GM23338 (cell line): ENCODE measurements around the gene LMF1. TPM values are rescaled to one million over a fixed set of nuclear protein-coding genes. Genes with fewer than 3 reads are reported as not detected.

ENCODE experiments used
- ATAC-seq: fragments of 200-7000 bp; cut with Tn5 transposase; 3 replicates; pipeline ENCODE4 v1.9.1; 2020
- DNase-seq: peaks from one replicate; pipeline ENCODE4 v3.0.0-alpha.2; 2015; ENCODE audit warnings: low spot score
- H2AFZ ChIP-seq: fragments of 200-600 bp; sonication (generic); 2 replicates; pipeline ENCODE4 v1.8.0; 2016; ENCODE audit warnings: antibody characterized with exemption, mild to moderate bottlenecking, moderate library complexity
- H3F3A ChIP-seq: fragments of 200-600 bp; sonication (generic); replicated peaks from 2 replicates; pipeline ENCODE4 v1.8.0; 2017; ENCODE audit warnings: antibody characterized with exemption, mixed run types, low read depth
- H3K27ac ChIP-seq: fragments of 200-600 bp; sonication (generic); 2 replicates; pipeline ENCODE4 v1.6.1; 2016; ENCODE audit warnings: low read depth
- H3K27me3 ChIP-seq: fragments of 200-600 bp; sonication (generic); 2 replicates; pipeline ENCODE4 v1.8.0; 2016; ENCODE audit warnings: mild to moderate bottlenecking, mixed run types, moderate library complexity; ENCODE audit not compliant: insufficient read depth
- H3K36me3 ChIP-seq: fragments of 200-600 bp; sonication (generic); 2 replicates; pipeline ENCODE4 v1.8.0; 2016; ENCODE audit warnings: mild to moderate bottlenecking; ENCODE audit not compliant: insufficient read depth
- H3K4me1 ChIP-seq: fragments of 200-600 bp; sonication (generic); 2 replicates; pipeline ENCODE4 v1.8.0; 2016; ENCODE audit warnings: mild to moderate bottlenecking, moderate library complexity; ENCODE audit not compliant: insufficient read depth
- H3K4me2 ChIP-seq: fragments of 200-600 bp; sonication (generic); 2 replicates; pipeline ENCODE4 v1.7.1; 2017; ENCODE audit warnings: mixed run types
- H3K4me3 ChIP-seq: fragments of 200-600 bp; sonication (generic); 2 replicates; pipeline ENCODE4 v1.6.1; 2016; ENCODE audit warnings: mixed run types
- H3K79me2 ChIP-seq: fragments of 200-600 bp; sonication (generic); replicated peaks from 2 replicates; pipeline ENCODE4 v1.8.0; 2017; ENCODE audit warnings: mild to moderate bottlenecking; ENCODE audit not compliant: insufficient read depth
- H3K9me2 ChIP-seq: fragments of 200-600 bp; sonication (generic); 2 replicates; pipeline ENCODE4 v1.8.0; 2017; ENCODE audit not compliant: insufficient read depth
- H4K20me1 ChIP-seq: fragments of 200-600 bp; sonication (generic); replicated peaks from 2 replicates; pipeline ENCODE4 v1.8.0; 2017; ENCODE audit warnings: mild to moderate bottlenecking; ENCODE audit not compliant: insufficient read depth
- H3K27ac Mint-ChIP-seq: 2 replicates; pipeline ENCODE4 v1.8.0; 2020; ENCODE audit warnings: inconsistent platforms, mild to moderate bottlenecking, moderate library complexity, mixed read lengths
- H3K27me3 Mint-ChIP-seq: 3 replicates; pipeline ENCODE4 v1.8.0; 2022; ENCODE audit warnings: low read depth, mild to moderate bottlenecking, moderate library complexity, mixed read lengths, inconsistent platforms; ENCODE audit not compliant: insufficient read depth, poor library complexity
- H3K36me3 Mint-ChIP-seq: 3 replicates; pipeline ENCODE4 v1.8.0; 2021; ENCODE audit warnings: low read depth, mild to moderate bottlenecking, inconsistent platforms, moderate library complexity, mixed read lengths
- H3K4me1 Mint-ChIP-seq: 3 replicates; pipeline ENCODE4 v1.8.0; 2020; ENCODE audit warnings: mild to moderate bottlenecking, inconsistent platforms, mixed read lengths
- H3K4me3 Mint-ChIP-seq: 3 replicates; pipeline ENCODE4 v1.8.0; 2021; ENCODE audit warnings: moderate library complexity, mild to moderate bottlenecking, inconsistent platforms, mixed read lengths
- H3K9me3 Mint-ChIP-seq: 3 replicates; pipeline ENCODE4 v1.8.0; 2020; ENCODE audit warnings: moderate library complexity, mild to moderate bottlenecking, inconsistent platforms, mixed read lengths
- CREB1 ChIP-seq: fragments of 250-450 bp; sonication (Bioruptor Pico); IDR thresholded peaks from 2 replicates; pipeline ENCODE4 v1.5.0; 2020; ENCODE audit warnings: low read depth, mild to moderate bottlenecking, moderate library complexity
- EZH2phosphoT487 ChIP-seq: fragments of 200-600 bp; sonication (generic); IDR thresholded peaks from one replicate; pipeline ENCODE4 v1.8.1; 2018; ENCODE audit warnings: antibody characterized with exemption; ENCODE audit not compliant: unreplicated experiment
- NANOG ChIP-seq: IDR thresholded peaks from 2 replicates; pipeline ENCODE4 v1.6.1; 2016; ENCODE audit warnings: antibody characterized with exemption, borderline replicate concordance
- POLR2AphosphoS5 ChIP-seq: IDR thresholded peaks from 2 replicates; pipeline ENCODE4 v1.6.1; 2016; ENCODE audit warnings: antibody characterized with exemption, low read depth
- REST ChIP-seq: IDR thresholded peaks from one replicate; pipeline ENCODE4 v1.6.1; 2018; ENCODE audit warnings: antibody characterized with exemption; ENCODE audit not compliant: unreplicated experiment
- ZNF114 ChIP-seq: fragments of 250-450 bp; sonication (Bioruptor Pico); IDR thresholded peaks from 2 replicates; pipeline ENCODE4 v1.5.0; 2020; ENCODE audit warnings: mild to moderate bottlenecking, moderate library complexity
- ZNF462 ChIP-seq: fragments of 250-450 bp; sonication (Bioruptor Pico); IDR thresholded peaks from 2 replicates; pipeline ENCODE4 v1.5.0; 2020; ENCODE audit warnings: mild to moderate bottlenecking, moderate library complexity
- polyA plus RNA-seq: library from polyadenylated mRNA; unstranded; fragments of >200 nt; fragmentation: Nextera tagmentation; extraction: Ambion mirVana; gene quantifications from 2 replicates; pipeline ENCODE4 v1.2.1, GENCODE V29; 2016
- total RNA-seq: library from RNA; depleted of rRNA; stranded (reverse); fragments of >200 nt; shearing (Covaris generic); gene quantifications from 2 replicates; pipeline ENCODE4 v1.2.3, GENCODE V29; 2014
- TF ChIP-seq, protein P1 (sequence below), 2 experiments: fragments of 200-600 bp in 1 of 2; sonication (generic) in 1 of 2; conservative IDR thresholded peaks; 2 replicates each; pipeline versions ENCODE4 v1.5.1 to v1.6.1; 2016 to 2017; ENCODE audit warnings: antibody characterized with exemption in 2 of 2, low read depth in 2 of 2, mild to moderate bottlenecking in 2 of 2, moderate library complexity in 1 of 2

Gene LMF1
- total and polyA plus RNA-seq, 2 experiments from 2014 or later, result 4.2 to 10.1 TPM

GRCh38 chr16:875182-876040 is 95.4 kb downstream of the LMF1 start:
- DNase-seq (no peak), ATAC-seq (no peak)
- Histone ChIP-seq H3K4me1 (no peaks in the 10 kb centered on the region), H2AFZ (no peak overlapping the region), H3F3A (no peaks in the 10 kb centered on the region), H3K9me2 (no peaks in the 10 kb centered on the region), H4K20me1 (no peaks in the 10 kb centered on the region), H3K4me3 (no peak overlapping the region), H3K27ac (no peak overlapping the region), H3K4me2 (no peak overlapping the region), H3K27me3 (no peaks in the 10 kb centered on the region), H3K36me3 (no peaks in the 10 kb centered on the region), H3K79me2 (no peaks in the 10 kb centered on the region)
- Mint-ChIP-seq H3K27ac (no peak overlapping the region), H3K9me3 (no peaks in the 10 kb centered on the region), H3K36me3 (no peaks in the 10 kb centered on the region), H3K4me3 (no peak overlapping the region), H3K4me1 (peaks cover 3% of the 10 kb centered on the region; the same call in 1 of the 3 replicates), H3K27me3 (peaks cover 5% of the 10 kb centered on the region)
- TF ChIP-seq NANOG (no peak), ZNF462 (no peak), CREB1 (no peak), EZH2phosphoT487 (no peak), ZNF114 (no peak), POLR2AphosphoS5 (no peak), REST (no peak)
- TF ChIP-seq, protein P1, sequence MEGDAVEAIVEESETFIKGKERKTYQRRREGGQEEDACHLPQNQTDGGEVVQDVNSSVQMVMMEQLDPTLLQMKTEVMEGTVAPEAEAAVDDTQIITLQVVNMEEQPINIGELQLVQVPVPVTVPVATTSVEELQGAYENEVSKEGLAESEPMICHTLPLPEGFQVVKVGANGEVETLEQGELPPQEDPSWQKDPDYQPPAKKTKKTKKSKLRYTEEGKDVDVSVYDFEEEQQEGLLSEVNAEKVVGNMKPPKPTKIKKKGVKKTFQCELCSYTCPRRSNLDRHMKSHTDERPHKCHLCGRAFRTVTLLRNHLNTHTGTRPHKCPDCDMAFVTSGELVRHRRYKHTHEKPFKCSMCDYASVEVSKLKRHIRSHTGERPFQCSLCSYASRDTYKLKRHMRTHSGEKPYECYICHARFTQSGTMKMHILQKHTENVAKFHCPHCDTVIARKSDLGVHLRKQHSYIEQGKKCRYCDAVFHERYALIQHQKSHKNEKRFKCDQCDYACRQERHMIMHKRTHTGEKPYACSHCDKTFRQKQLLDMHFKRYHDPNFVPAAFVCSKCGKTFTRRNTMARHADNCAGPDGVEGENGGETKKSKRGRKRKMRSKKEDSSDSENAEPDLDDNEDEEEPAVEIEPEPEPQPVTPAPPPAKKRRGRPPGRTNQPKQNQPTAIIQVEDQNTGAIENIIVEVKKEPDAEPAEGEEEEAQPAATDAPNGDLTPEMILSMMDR (conservative IDR thresholded peaks at IDR 0.05; ENCODE audit: low read depth in 2 of 2), result no peak
